ENCODE results near the gene MDK.

- TF ChIP-seq CTCF (IDR thresholded peaks at IDR 0.05 in 2 of 3, conservative IDR thresholded peaks at IDR 0.05 in 1 of 3; ENCODE audit: borderline replicate concordance in 1 of 3, insufficient read depth in 1 of 3, low read depth in 2 of 3, low read length in 2 of 3) (no peak; a peak in 1 of 6 replicates), EZH2 (IDR thresholded peaks at IDR 0.05) (no peak), POLR2A (IDR thresholded peaks at IDR 0.05; ENCODE audit: borderline replicate concordance, extremely low read depth, insufficient read depth, insufficient read length) (no peak), SP1 (IDR thresholded peaks at IDR 0.05; ENCODE audit: low read depth) (no peak), POLR2AphosphoS5 (IDR thresholded peaks at IDR 0.05; ENCODE audit: low read depth, low read length) (no peak; the same call in 1 of the 2 replicates)
These were observed 1.9 kb downstream of the MDK start for GRCh38 chr11:46383404-46383758.
